NCI-H187 (cell line): ENCODE results near the gene LCN10.
"Not testable (repeated sequence)": the region's sequence is repeated elsewhere in the genome, so short reads cannot be mapped to it uniquely, and the experiment has no call there.

Experiments used
- DNase-seq, 2 experiments: peaks; one replicate each; lab custom pipeline; 2025; lab: John Stamatoyannopoulos, UW

The LCN10 gene

DNA sequence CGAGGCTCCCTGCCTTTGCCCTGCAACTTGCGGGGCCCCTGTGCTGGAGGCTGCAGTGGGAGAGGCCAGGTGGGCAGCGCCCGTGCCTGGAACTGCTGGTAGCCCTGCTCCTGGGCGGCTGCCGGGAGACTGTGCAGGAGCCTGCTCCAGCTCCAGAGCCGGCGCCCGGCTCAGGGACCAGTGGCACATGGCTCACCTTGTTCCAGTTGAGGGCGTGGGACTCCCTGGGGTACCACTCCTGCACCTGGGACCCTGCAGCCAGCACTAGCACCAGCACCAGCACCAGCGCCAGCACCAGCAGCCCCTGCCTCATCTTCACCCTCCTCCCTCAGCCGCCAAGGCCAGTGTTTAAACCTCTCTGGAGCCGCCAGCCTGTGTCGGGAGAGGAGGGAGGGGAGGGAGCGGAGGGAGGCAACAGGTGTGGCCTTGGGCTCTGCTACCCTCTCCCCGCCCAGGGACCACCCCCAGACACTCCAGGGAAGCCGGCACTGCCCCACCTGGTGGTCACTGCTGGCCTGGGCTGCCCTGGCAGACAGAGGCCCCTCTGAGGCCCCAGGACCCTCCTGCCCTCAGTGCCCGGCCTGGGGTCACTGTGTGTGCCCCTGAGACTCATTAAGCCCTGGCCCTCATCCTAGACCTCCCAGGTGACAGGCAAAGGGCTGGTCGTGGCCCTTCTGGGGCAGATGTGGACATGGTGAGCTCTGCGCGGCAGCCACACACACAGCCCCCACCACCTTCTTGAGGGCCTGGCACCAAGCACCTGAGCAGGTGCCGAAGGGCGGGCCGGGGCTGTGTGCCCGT is at the start of gene LCN10:
Gene LCN10 (minus strand): TSS at position 350 of the 801 bp plus-strand sequence. CDS start 37 bp downstream, at position 313.
- no peak for DNase-seq

GRCh38 chr9:136791516-136792276 is 49.0 kb upstream of the LCN10 start:
- no peak for DNase-seq

DNA sequence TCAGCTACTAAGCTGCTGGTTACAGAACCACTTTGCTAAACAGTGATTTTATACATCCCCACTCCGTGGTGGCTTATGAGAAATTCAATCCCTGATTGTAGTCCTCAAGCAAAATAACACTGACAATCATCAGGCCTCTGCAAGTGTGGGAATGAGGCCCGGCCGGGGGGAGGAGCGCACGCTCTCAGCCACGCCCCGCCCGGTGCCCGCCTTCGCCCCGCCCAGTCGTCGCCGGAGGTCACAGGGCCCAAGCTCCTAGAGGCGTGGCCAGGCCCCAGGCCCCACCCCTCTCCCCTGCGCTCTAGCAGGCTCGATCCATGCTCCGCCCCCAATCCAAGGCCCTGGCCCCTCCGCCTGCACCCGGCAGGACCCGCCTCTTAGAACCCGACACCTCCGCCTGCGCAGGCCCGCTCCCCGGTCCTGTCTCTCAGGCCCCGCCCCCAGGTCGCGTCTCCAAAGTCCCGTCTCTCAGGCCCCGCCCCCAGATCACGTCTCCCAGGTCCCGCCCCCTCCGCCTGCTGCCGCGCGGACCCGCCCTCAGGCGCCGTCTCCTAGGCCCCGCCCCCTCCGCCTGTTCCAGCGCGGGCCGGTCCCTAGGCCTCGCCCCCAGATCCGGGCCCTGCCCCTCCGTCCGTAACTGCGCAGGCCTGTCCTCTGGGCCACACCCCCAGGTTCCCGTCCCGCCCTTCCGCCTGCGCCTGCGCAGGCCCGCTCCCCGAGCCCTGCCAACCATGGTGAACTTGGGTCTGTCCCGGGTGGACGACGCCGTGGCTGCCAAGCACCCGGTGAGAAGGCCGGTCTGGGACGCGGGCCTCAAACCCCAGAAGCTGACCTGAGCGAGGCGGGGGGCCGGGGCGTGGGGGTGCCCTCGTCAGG is 48.1 kb upstream of the LCN10 start, which contains the start of gene TMEM141:
Gene TMEM141 (plus strand): TSS at position 705 of the 876 bp plus-strand sequence. CDS start 27 bp downstream, at position 732.
- peak; percentile 96 to 97 for DNase-seq

- no peak for DNase-seq
Observed at GRCh38 chr9:136789523-136789937, 46.8 kb upstream of the LCN10 start.

- not testable (repeated sequence) for DNase-seq
Observed at GRCh38 chr9:136788644-136789522, 46.1 kb upstream of the LCN10 start.

GRCh38 chr9:136787690-136788400 is 45.1 kb upstream of the LCN10 start:
- DNase-seq = peak in 1 of 2 experiments; percentile 39

DNA sequence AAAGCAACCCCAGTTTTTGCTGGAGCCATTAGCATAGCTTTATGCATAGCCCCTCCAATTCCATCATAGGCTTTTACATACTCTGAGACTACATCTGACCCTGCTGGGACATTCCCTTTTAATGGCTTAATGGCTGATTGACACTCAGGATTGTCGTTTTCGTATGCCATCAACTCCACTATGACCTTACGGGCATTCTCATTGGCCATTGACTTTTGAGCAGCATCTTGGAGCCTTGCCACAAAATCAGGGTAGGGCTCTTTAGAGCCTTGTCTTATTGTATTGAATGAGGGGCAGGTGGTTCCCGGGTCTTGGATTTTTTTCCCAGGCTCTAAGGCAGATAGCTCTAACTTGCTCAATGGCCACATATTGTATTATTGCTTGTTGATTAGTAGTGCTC is 44.2 kb upstream of the LCN10 start:
- DNase-seq = not testable (repeated sequence)

DNA sequence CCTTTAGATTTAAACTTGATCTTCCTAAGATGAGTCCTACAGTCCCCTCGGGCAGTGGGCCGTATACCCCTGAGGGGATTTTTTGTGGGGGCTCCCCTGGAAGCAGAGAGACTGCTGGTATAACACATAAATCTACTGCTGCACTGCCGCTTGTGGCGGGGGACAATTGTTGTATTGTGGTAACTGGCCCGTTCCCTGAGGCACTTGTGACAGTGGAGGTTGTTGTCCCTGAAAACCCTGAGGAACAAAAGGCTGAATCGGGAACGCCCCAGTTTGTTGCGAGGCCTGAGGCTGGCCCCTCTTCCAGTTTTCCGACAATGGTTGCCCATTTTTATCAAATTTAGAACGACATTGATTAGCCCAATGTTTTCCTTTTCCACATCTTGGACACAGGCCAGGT is 43.7 kb upstream of the LCN10 start:
- no peak for DNase-seq

- not testable (repeated sequence) for DNase-seq
Observed at GRCh38 chr9:136785565-136786355, 43.0 kb upstream of the LCN10 start.

- no peak for DNase-seq
Observed at GRCh38 chr9:136784997-136785361, 42.2 kb upstream of the LCN10 start.

DNA sequence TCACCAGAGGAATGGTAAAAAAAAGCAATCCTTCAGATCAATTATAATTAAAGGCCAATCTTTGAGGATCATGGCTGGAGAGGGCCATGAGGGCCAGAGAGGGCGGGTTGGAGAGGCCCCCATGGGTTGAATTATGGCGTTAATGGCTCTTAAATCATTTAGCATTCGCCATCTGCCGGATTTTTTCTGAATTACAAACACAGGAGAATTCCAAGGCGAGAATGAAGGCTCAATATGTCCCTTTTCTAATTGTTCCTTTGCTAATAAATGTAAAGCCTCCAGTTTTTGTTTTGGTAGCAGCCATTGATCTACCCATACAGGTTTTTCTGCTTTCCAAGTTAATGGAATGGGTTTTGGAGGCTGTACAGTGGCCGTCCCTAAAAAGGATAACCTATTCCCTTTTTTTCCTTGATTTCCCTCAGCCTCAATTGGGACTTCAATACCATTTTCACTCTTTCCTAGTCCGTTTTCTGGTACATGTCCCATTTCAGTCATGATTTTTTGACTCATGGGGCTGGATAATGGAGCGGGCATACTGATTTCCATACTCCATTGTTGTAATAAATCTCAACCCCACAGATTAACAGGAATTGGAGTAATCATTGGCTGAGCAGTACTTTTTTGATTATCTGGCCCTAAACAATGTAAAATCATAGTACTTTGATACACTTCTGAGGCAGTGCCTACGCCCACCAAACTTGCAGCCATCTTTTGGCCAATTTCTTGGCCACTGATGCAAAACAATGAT is 41.7 kb upstream of the LCN10 start:
- DNase-seq = no peak

DNA sequence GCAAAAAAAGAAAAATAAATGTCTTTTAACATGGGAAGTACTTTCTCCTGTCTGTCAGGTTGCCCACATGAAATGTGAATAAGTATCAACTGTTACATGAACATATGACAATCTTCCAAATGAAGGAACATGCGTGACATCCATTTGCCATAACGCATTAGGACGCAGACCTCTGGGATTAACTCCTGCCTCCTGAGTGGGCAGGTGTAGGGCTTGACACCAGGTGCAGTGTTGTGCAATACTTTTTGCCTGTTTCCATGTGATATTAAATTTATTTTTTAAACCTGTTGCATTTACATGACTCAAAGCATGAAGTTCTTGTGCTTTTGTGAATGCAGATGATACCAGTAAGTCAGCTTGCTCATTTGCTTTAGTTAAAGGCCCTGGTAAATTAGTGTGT is 39.7 kb upstream of the LCN10 start:
- no peak for DNase-seq

DNA sequence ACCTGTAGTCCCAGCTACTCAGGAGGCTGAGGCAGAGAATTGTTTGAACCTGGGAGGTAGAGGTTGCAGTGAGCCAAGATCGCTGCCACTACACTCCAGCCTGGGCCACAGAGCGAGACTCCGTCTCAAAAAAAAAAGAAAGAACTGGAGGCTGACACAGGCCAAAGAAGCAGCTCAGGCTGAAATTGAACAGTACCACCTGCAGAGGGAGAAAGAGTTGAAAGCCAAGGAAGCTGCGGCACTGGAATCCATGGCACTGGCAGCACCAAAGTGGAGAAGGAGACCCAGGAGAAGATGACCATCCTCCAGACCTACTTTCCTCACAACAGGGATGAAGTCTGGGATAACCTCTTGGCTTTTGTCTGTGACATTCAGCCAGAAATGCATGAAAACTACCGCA is 37.1 kb upstream of the LCN10 start:
- no peak for DNase-seq

- no peak for DNase-seq
Observed at GRCh38 chr9:136777359-136777758, 34.6 kb upstream of the LCN10 start.

GRCh38 chr9:136776947-136777346 is 34.2 kb upstream of the LCN10 start:
- DNase-seq = no peak

- DNase-seq = no peak
Observed at GRCh38 chr9:136775191-136775590, 32.5 kb upstream of the LCN10 start.

DNA sequence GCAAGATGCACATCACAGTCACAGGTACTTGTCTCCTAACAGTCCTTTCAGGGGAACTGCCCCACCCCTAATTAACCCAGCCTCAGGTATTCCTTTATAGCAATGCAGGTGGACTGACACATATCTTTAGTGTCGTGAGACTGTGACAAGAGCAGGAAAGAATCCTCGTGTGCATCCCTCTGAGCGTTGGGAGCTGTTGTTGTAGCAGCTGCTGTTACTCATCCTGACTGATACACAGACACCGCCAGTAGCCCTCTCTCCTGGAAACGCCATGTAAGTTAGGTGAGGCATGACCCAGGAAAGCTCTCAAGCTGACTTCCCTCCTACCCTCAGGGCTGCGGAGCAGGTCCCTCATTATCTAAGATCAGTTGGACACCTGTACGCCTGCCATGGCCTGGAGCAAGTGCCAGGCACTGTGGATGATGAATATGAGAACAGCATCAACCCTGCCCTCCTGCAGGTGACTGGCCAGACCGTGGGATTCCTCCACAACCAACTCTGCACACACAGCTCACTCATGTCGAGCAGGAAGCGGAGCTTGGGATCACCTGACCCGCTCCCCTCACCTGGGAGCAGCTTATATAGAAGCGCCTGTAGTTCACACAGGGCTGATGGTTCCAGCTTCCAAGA is 31.8 kb upstream of the LCN10 start:
- no peak for DNase-seq

GRCh38 chr9:136773386-136774044 is 30.8 kb upstream of the LCN10 start:
- DNase-seq = no peak
